GM12878 (cell line): Measurements from ENCODE around the gene GABRB1. TPM values are rescaled to one million over a fixed set of nuclear protein-coding genes. Genes with fewer than 3 reads are reported as not detected.

Source experiments
- ATAC-seq: fragments of 200-7000 bp; cut with Tn5 transposase; 3 replicates; pipeline ENCODE4 v1.9.1; 2020; ENCODE audit warnings: mild to moderate bottlenecking, moderate library complexity
- BruUV-seq: library from RNA; stranded (reverse); fragments of 400-500 nt; replicated peaks from 2 replicates; lab custom pipeline; 2021; lab: Mats Ljungman, UMichigan
- CTCF ChIA-PET: fragments of 300-600 bp; sonication (Branson Sonifier 250); formaldehyde crosslinking; extraction: SDS; loops from one replicate; lab custom pipeline; 2021; ENCODE audit warnings: inconsistent platforms; lab: Yijun Ruan, JAX
- POLR2A ChIA-PET: fragments of 350-600 bp; formaldehyde crosslinking; extraction: SDS; loops from one replicate; lab custom pipeline; 2021; ENCODE audit warnings: inconsistent platforms; lab: Charles Lee
- RAD21 ChIA-PET: fragments of 300-600 bp; sonication (Branson Sonifier 250); formaldehyde crosslinking; loops from one replicate; lab custom pipeline; 2023; ENCODE audit warnings: antibody characterized with exemption; ENCODE audit not compliant: unreplicated experiment; lab: Charles Lee
- SMC1A ChIA-PET: fragments of 300-600 bp; sonication (Branson Sonifier 250); formaldehyde crosslinking; loops from one replicate; lab custom pipeline; 2023; ENCODE audit not compliant: unreplicated experiment, uncharacterized antibody; lab: Charles Lee
- DNase-seq: peaks from one replicate; pipeline ENCODE4 v3.0.0-alpha.2; 2011; ENCODE audit warnings: low read depth, low spot score
- FAIRE-seq: peaks from 3 replicates; lab custom pipeline; 2011; peaks lifted over from hg19 to GRCh38; lab: Jason Lieb, UNC
- H2AFZ ChIP-seq: 2 replicates; pipeline ENCODE4 v1.6.0; 2011; ENCODE audit warnings: low read depth, low read length, control low read depth; ENCODE audit not compliant: control insufficient read depth
- H3K27ac ChIP-seq: 2 replicates; pipeline ENCODE4 v1.5.1; 2011; ENCODE audit warnings: control low read depth; ENCODE audit not compliant: control insufficient read depth, insufficient read depth
- H3K27me3 ChIP-seq, 2 experiments: replicated peaks in 1 of 2; 2 replicates each; pipeline versions ENCODE4 v1.6.0 to v1.6.1; 2011; ENCODE audit warnings: low read length in 1 of 2; ENCODE audit not compliant: control insufficient read depth in 2 of 2, insufficient read depth in 2 of 2
- H3K36me3 ChIP-seq, 2 experiments: 2 replicates each; pipeline ENCODE4 v1.5.1; 2011; ENCODE audit warnings: low read length in 1 of 2; ENCODE audit not compliant: control insufficient read depth in 2 of 2, insufficient read depth in 2 of 2
- H3K4me1 ChIP-seq: 2 replicates; pipeline ENCODE4 v1.6.1; 2011; ENCODE audit warnings: mild to moderate bottlenecking, low read length, moderate library complexity, mixed read lengths; ENCODE audit not compliant: control insufficient read depth, insufficient read depth
- H3K4me2 ChIP-seq: 2 replicates; pipeline ENCODE4 v1.6.0; 2011; ENCODE audit warnings: control low read depth; ENCODE audit not compliant: control insufficient read depth, insufficient read depth
- H3K4me3 ChIP-seq: fragments of 200-600 bp; sonication (generic); 2 replicates; pipeline ENCODE4 v1.5.1; 2016
- H3K79me2 ChIP-seq: 2 replicates; pipeline ENCODE4 v1.6.0; 2011; ENCODE audit warnings: low read length; ENCODE audit not compliant: control insufficient read depth, insufficient read depth
- H3K9ac ChIP-seq: 2 replicates; pipeline ENCODE4 v1.8.0; 2011; ENCODE audit warnings: low read length, control low read depth, mixed read lengths; ENCODE audit not compliant: control insufficient read depth, insufficient read depth
- H3K9me3 ChIP-seq: replicated peaks from 3 replicates; pipeline ENCODE4 v1.5.1; 2011; ENCODE audit warnings: mild to moderate bottlenecking, low read length; ENCODE audit not compliant: control insufficient read depth, insufficient read depth
- H4K20me1 ChIP-seq: 2 replicates; pipeline ENCODE4 v1.6.0; 2011; ENCODE audit not compliant: control insufficient read depth, insufficient read depth
- BMI1 ChIP-seq: fragments of 450-650 bp; IDR thresholded peaks from 2 replicates; pipeline ENCODE4 v1.6.1; 2016; ENCODE audit warnings: mild to moderate bottlenecking, moderate library complexity, borderline replicate concordance
- CEBPB ChIP-seq, 2 experiments: fragments of 150-350 bp in 1 of 2; IDR thresholded peaks; 2 replicates each; pipeline ENCODE4 v1.6.1; 2012 to 2014; ENCODE audit warnings: low read depth in 2 of 2, low read length in 2 of 2, borderline replicate concordance in 1 of 2, inconsistent platforms in 1 of 2
- CHD2 ChIP-seq: IDR thresholded peaks from 2 replicates; pipeline ENCODE4 v1.6.1; 2011; ENCODE audit warnings: low read depth, low read length, improper control_type of control experiment, borderline replicate concordance
- CREM ChIP-seq: IDR thresholded peaks from 2 replicates; pipeline ENCODE4 v1.6.1; 2014; ENCODE audit warnings: antibody characterized with exemption, low read depth
- EGR1 ChIP-seq, 2 experiments: IDR thresholded peaks; 1 replicate in 1 of 2; 2 replicates in 1 of 2; pipeline ENCODE4 v1.6.1; 2011 to 2012; ENCODE audit warnings: low read depth in 2 of 2, low read length in 2 of 2, borderline replicate concordance in 1 of 2, mild to moderate bottlenecking in 1 of 2, moderate library complexity in 1 of 2
- HCFC1 ChIP-seq: fragments of 150-350 bp; IDR thresholded peaks from 2 replicates; pipeline ENCODE4 v1.6.1; 2014; ENCODE audit warnings: low read length
- HDAC2 ChIP-seq: fragments of 200-600 bp; sonication (generic); IDR thresholded peaks from 2 replicates; pipeline ENCODE4 v1.6.1; 2017
- IRF5 ChIP-seq: fragments of 450-650 bp; IDR thresholded peaks from 2 replicates; pipeline ENCODE4 v1.6.1; 2017; ENCODE audit warnings: borderline replicate concordance
- KLF5 ChIP-seq: fragments of 450-650 bp; IDR thresholded peaks from 2 replicates; pipeline ENCODE4 v1.6.1; 2014; ENCODE audit warnings: mild to moderate bottlenecking; ENCODE audit not compliant: partially characterized antibody
- MTA2 ChIP-seq: fragments of 450-650 bp; IDR thresholded peaks from 2 replicates; pipeline ENCODE4 v1.6.1; 2016; ENCODE audit warnings: low read depth, mild to moderate bottlenecking, moderate library complexity
- PKNOX1 ChIP-seq: fragments of 450-650 bp; IDR thresholded peaks from 2 replicates; pipeline ENCODE4 v1.6.1; 2016; ENCODE audit warnings: mild to moderate bottlenecking
- REST ChIP-seq: IDR thresholded peaks from 2 replicates; pipeline ENCODE4 v1.6.1; 2012; ENCODE audit warnings: mild to moderate bottlenecking, low read depth, low read length
- SIN3A ChIP-seq: IDR thresholded peaks from 2 replicates; pipeline ENCODE4 v1.6.1; 2012; ENCODE audit warnings: low read depth, low read length, improper control_type of control experiment
- STAT1 ChIP-seq: fragments of 450-650 bp; conservative IDR thresholded peaks from 2 replicates; pipeline ENCODE4 v1.6.1; 2014; ENCODE audit warnings: antibody characterized with exemption, mild to moderate bottlenecking
- ZBED1 ChIP-seq: IDR thresholded peaks from 2 replicates; pipeline ENCODE4 v1.6.1; 2016; ENCODE audit warnings: borderline replicate concordance
- ZNF207 ChIP-seq: fragments of 450-650 bp; IDR thresholded peaks from 2 replicates; pipeline ENCODE4 v1.6.1; 2014; ENCODE audit warnings: antibody characterized with exemption, mild to moderate bottlenecking, borderline replicate concordance
- ZNF24 ChIP-seq: fragments of 450-650 bp; IDR thresholded peaks from 2 replicates; pipeline ENCODE4 v1.6.1; 2017; ENCODE audit warnings: antibody characterized with exemption, mild to moderate bottlenecking
- WGBS: methylation state at CpG from one replicate; pipeline ENCODE4 v1.1.6; 2016; ENCODE audit warnings: low lambda C conversion rate; ENCODE audit not compliant: insufficient replicate concordance, insufficient coverage; ENCODE audit errors: missing lambda C conversion rate; 5-methylcytosine and 5-hydroxymethylcytosine counted together
- in situ Hi-C: fragments of 300-500 bp; cut with MboI; formaldehyde crosslinking; loops from 9 replicates; pipeline ENCODE4 v1.14.3; 2018; ENCODE audit warnings: mixed read lengths
- intact Hi-C: fragments of 100-400 bp; cut with micrococcal nuclease; formaldehyde crosslinking; loops from one replicate; pipeline ENCODE4 v1.14.2; 2022; ENCODE audit not compliant: unreplicated experiment
- polyA plus RNA-seq, 11 experiments: library from polyadenylated mRNA; depleted of rRNA in 4 of 11; unstranded in 6 of 11; stranded (reverse) in 5 of 11; fragments of >200 nt; fragmentation: Nextera tagmentation in 4 of 11; fragmentation: Illumina TruSeq in 1 of 11; extraction: Ambion mirVana in 4 of 11; extraction: Trizol in 1 of 11; gene quantifications; 1 replicate in 1 of 11; 2 replicates in 10 of 11; pipeline versions ENCODE4 v1.2.1 to v1.2.3, GENCODE V29; 2011 to 2016; ENCODE audit warnings: inconsistent platforms in 2 of 11, missing spikeins in 2 of 11, low read depth in 1 of 11
- total RNA-seq, 4 experiments: library from RNA; depleted of rRNA in 3 of 4; stranded (reverse); fragments of >200 nt in 3 of 4; fragmentation: Illumina TruSeq in 1 of 4; extraction: Trizol in 1 of 4; gene quantifications; 2 replicates each; pipeline versions ENCODE4 v1.2.1 to v1.2.3, GENCODE V29; 2013 to 2021

The GABRB1 gene
- total and polyA plus RNA-seq, 10 of the 15 experiments (the other 5 are each of a cell fraction or from before 2014, with no cell fraction given): 0.13 to 0.92 TPM; not detected in 8

- Histone ChIP-seq H2AFZ (no peak overlapping the region), H3K27me3 (no peaks in the 10 kb centered on the region), H3K79me2 (no peaks in the 10 kb centered on the region), H3K9ac (no peak overlapping the region), H3K4me1 (no peaks in the 10 kb centered on the region), H4K20me1 (no peaks in the 10 kb centered on the region), H3K4me3 (no peak overlapping the region), H3K9me3 (no peaks in the 10 kb centered on the region), H3K4me2 (no peak overlapping the region), H3K27ac (no peak overlapping the region), H3K36me3 (no peaks in the 10 kb centered on the region)
- ChIA-PET SMC1A (interaction anchor here (0.6 to 1.1 kb wide), 7 partner anchors 13 to 275 kb away, joined by 3 to 4 read pairs (median 3); no protein-coding TSS in a partner anchor), POLR2A (interaction anchor here (0.5 kb wide), 1 partner anchor 620 kb away, joined by 3 read pairs; no protein-coding TSS in a partner anchor), CTCF (interaction anchor here (0.6 to 1.7 kb wide), 8 partner anchors 26 to 369 kb away, joined by 3 to 6 read pairs (median 4); no protein-coding TSS in a partner anchor), RAD21 (interaction anchor here (1.1 to 1.5 kb wide), 2 partner anchors 92 to 281 kb away, joined by 4 to 6 read pairs; no protein-coding TSS in a partner anchor)
- in situ Hi-C loops (no loop called here), intact Hi-C loops (loop anchor here (5.0 kb wide), 2 partner anchors 169 to 281 kb away; no protein-coding TSS in a partner anchor)
- 41% methylated on average over 2 of the region's 2 CpGs for WGBS
- ATAC-seq: no peak; the same call in 2 of the 3 replicates
- no peak for TF ChIP-seq BMI1
- TF ChIP-seq PKNOX1: no peak
- TF ChIP-seq MTA2: no peak
- no peak for TF ChIP-seq HCFC1
- TF ChIP-seq IRF5: no peak
- TF ChIP-seq REST: no peak
- no peak for TF ChIP-seq ZBED1
- TF ChIP-seq EGR1 (IDR thresholded peaks at IDR 0.05; ENCODE audit: borderline replicate concordance in 1 of 2, low read depth in 2 of 2, low read length in 2 of 2): no peak
- TF ChIP-seq ZNF207: no peak
- TF ChIP-seq CHD2: no peak
- TF ChIP-seq ZNF24: no peak
- TF ChIP-seq CREM: no peak
- TF ChIP-seq CEBPB (IDR thresholded peaks at IDR 0.05; ENCODE audit: borderline replicate concordance in 1 of 2, low read depth in 2 of 2, low read length in 2 of 2): no peak
- no peak for TF ChIP-seq HDAC2
- TF ChIP-seq STAT1: no peak
- TF ChIP-seq SIN3A: no peak
- TF ChIP-seq KLF5: no peak
- no peak for DNase-seq
- FAIRE-seq: no peak
- no TSS peak for BruUV-seq
Observed at GRCh38 chr4:47213106-47213505, 181.7 kb downstream of the GABRB1 start.
